ENCODE results near the gene CRIP3. TPM values are rescaled to one million over a fixed set of nuclear protein-coding genes. Genes with fewer than 3 reads are reported as not detected.

The CRIP3 gene
- total and polyA plus RNA-seq, 4 donors = 1.1 to 9.5 (median 2.4) TPM

GRCh38 chr6:43302126-43302525, 6.5 kb downstream of the CRIP3 start:
- peaks cover 5 to 19% (median 10%) of the 10 kb centered on the region in 4 donors for H3K36me3 ChIP-seq (ENCODE audit: control insufficient read depth in 4 of 4, insufficient read depth in 3 of 4, low read depth in 1 of 4, low read length in 3 of 4)
- no peak for DNase-seq (ENCODE audit: low spot score)
- H3K4me1 ChIP-seq (ENCODE audit: control insufficient read depth in 4 of 4, insufficient read depth in 4 of 4, low read length in 3 of 4) = peaks cover 8 to 58% (median 43%) of the 10 kb centered on the region in 4 donors
- H3K27ac ChIP-seq (ENCODE audit: low read depth in 1 of 2, low read length in 2 of 2) = no peak overlapping the region
- 73% methylated on average over 19 of the region's 19 CpGs for WGBS
- H3K4me3 ChIP-seq (ENCODE audit: low read depth in 1 of 3, low read length in 3 of 3) = no peak overlapping the region
- H3K27me3 ChIP-seq (ENCODE audit: control insufficient read depth in 4 of 4, insufficient read depth in 4 of 4, low read length in 3 of 4) = no peaks in the 10 kb centered on the region
- TF ChIP-seq GABPA (IDR thresholded peaks at IDR 0.05 in 1 of 2, conservative IDR thresholded peaks at IDR 0.05 in 1 of 2) (no peak), NR2F2 (IDR thresholded peaks at IDR 0.05) (no peak), REST (IDR thresholded peaks at IDR 0.05) (no peak), JUND (IDR thresholded peaks at IDR 0.05) (no peak)
- no peaks in the 10 kb centered on the region for H3K9me3 ChIP-seq (ENCODE audit: control insufficient read depth in 4 of 4, low read length in 3 of 4)
- H3K9ac ChIP-seq (ENCODE audit: low read depth in 1 of 2, low read length in 2 of 2) = no peak overlapping the region

DNA sequence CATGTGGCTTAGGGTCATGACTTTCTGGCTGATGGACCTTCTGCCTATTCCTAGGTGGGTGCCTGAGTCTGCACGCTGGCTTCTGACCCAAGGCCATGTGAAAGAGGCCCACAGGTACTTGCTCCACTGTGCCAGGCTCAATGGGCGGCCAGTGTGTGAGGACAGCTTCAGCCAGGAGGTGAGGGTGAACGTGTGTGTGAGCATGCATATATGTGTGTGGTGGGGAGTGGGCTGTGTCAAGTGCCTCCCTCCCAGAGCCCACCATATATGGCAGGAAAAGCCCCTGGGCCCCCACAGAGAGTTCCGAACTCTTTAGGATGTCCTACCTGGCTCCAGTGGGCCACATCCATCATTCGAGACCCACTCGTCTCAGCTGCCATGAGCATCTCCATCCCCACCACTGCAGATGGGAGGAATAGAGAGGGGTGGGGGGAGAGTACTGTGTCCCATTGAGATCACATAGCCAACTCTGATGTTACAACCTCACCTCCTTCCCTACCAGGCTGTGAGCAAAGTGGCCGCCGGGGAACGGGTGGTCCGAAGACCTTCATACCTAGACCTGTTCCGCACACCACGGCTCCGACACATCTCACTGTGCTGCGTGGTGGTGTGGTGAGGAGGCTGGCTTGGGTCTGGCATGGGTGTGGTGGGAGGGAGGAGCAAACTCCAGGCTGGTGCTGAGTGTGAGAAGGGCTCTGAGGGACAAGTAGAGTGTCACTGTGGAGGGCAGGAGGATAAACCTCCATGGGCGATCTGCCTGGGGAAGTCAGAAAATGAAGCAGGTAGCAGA, 7.3 kb downstream of the CRIP3 start:
- 52% methylated on average over 15 of the region's 15 CpGs for WGBS
- Histone ChIP-seq H3K36me3 (ENCODE audit: control insufficient read depth in 4 of 4, insufficient read depth in 3 of 4, low read depth in 1 of 4, low read length in 3 of 4) (peaks cover 5 to 19% (median 10%) of the 10 kb centered on the region in 4 donors), H3K4me3 (ENCODE audit: low read depth in 1 of 3, low read length in 3 of 3) (peak overlapping the region; percentile 56 to 94 (median 76)), H3K9ac (ENCODE audit: low read depth in 1 of 2, low read length in 2 of 2) (peak overlapping the region; percentile 50 to 98), H3K27me3 (ENCODE audit: control insufficient read depth in 4 of 4, insufficient read depth in 4 of 4, low read length in 3 of 4) (no peaks in the 10 kb centered on the region), H3K27ac (ENCODE audit: low read depth in 1 of 2, low read length in 2 of 2) (no peak overlapping the region), H3K4me1 (ENCODE audit: control insufficient read depth in 4 of 4, insufficient read depth in 4 of 4, low read length in 3 of 4) (peaks cover 8 to 62% (median 46%) of the 10 kb centered on the region in 4 donors), H3K9me3 (ENCODE audit: control insufficient read depth in 4 of 4, low read length in 3 of 4) (no peaks in the 10 kb centered on the region)
- TF ChIP-seq SP1 (IDR thresholded peaks at IDR 0.05) = no peak
- no peak for TF ChIP-seq MAX (IDR thresholded peaks at IDR 0.05)
- TF ChIP-seq, protein P1, sequence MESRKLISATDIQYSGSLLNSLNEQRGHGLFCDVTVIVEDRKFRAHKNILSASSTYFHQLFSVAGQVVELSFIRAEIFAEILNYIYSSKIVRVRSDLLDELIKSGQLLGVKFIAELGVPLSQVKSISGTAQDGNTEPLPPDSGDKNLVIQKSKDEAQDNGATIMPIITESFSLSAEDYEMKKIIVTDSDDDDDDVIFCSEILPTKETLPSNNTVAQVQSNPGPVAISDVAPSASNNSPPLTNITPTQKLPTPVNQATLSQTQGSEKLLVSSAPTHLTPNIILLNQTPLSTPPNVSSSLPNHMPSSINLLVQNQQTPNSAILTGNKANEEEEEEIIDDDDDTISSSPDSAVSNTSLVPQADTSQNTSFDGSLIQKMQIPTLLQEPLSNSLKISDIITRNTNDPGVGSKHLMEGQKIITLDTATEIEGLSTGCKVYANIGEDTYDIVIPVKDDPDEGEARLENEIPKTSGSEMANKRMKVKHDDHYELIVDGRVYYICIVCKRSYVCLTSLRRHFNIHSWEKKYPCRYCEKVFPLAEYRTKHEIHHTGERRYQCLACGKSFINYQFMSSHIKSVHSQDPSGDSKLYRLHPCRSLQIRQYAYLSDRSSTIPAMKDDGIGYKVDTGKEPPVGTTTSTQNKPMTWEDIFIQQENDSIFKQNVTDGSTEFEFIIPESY (IDR thresholded peaks at IDR 0.05) = no peak
- no peak for DNase-seq (ENCODE audit: low spot score)

GRCh38 chr6:43299338-43300293, 9.0 kb downstream of the CRIP3 start:
- H3K9ac ChIP-seq (ENCODE audit: low read depth in 1 of 2, low read length in 2 of 2) = peak overlapping the region; percentile 87 to 98
- H3K27me3 ChIP-seq (ENCODE audit: control insufficient read depth in 4 of 4, insufficient read depth in 4 of 4, low read length in 3 of 4) = no peaks in the 10 kb centered on the region
- peak overlapping the region; percentile 81 to 85 for H3K27ac ChIP-seq (ENCODE audit: low read depth in 1 of 2, low read length in 2 of 2)
- H3K9me3 ChIP-seq (ENCODE audit: control insufficient read depth in 4 of 4, low read length in 3 of 4) = no peaks in the 10 kb centered on the region
- DNase-seq (ENCODE audit: low spot score) = no peak
- 33% methylated on average over 18 of the region's 18 CpGs for WGBS
- peak overlapping the region; percentile 76 to 94 (median 93) for H3K4me3 ChIP-seq (ENCODE audit: low read depth in 1 of 3, low read length in 3 of 3)
- peaks cover 8 to 57% (median 45%) of the 10 kb centered on the region in 4 donors for H3K4me1 ChIP-seq (ENCODE audit: control insufficient read depth in 4 of 4, insufficient read depth in 4 of 4, low read length in 3 of 4)
- peaks cover 5 to 18% (median 10%) of the 10 kb centered on the region in 4 donors for H3K36me3 ChIP-seq (ENCODE audit: control insufficient read depth in 4 of 4, insufficient read depth in 3 of 4, low read depth in 1 of 4, low read length in 3 of 4)
- no peak for TF ChIP-seq FOXA1 (IDR thresholded peaks at IDR 0.05)
- TF ChIP-seq GABPA (IDR thresholded peaks at IDR 0.05 in 1 of 2, conservative IDR thresholded peaks at IDR 0.05 in 1 of 2) = no peak
- peak in 1 of 2 donors; percentile 3 for TF ChIP-seq HNF4A (conservative IDR thresholded peaks at IDR 0.05)
- TF ChIP-seq RXRA (IDR thresholded peaks at IDR 0.05) = peak in 1 of 2 donors; percentile 31
- no peak for TF ChIP-seq EGR1 (IDR thresholded peaks at IDR 0.05; ENCODE audit: low read depth in 2 of 2)
- no peak for TF ChIP-seq TAF1 (conservative IDR thresholded peaks at IDR 0.05)
- peak; percentile 61 to 69 for TF ChIP-seq RAD21 (IDR thresholded peaks at IDR 0.05)
- TF ChIP-seq, protein P1 (IDR thresholded peaks at IDR 0.05) = no peak
